GM23338 (cell line): ENCODE measurements around the gene PRKG2. TPM values are rescaled to one million over a fixed set of nuclear protein-coding genes. Genes with fewer than 3 reads are reported as not detected.

Experiments
- ATAC-seq: fragments of 200-7000 bp; cut with Tn5 transposase; 3 replicates; pipeline ENCODE4 v1.9.1; 2020
- DNase-seq: peaks from one replicate; pipeline ENCODE4 v3.0.0-alpha.2; 2015; ENCODE audit warnings: low spot score
- H2AFZ ChIP-seq: fragments of 200-600 bp; sonication (generic); 2 replicates; pipeline ENCODE4 v1.8.0; 2016; ENCODE audit warnings: antibody characterized with exemption, mild to moderate bottlenecking, moderate library complexity
- H3F3A ChIP-seq: fragments of 200-600 bp; sonication (generic); replicated peaks from 2 replicates; pipeline ENCODE4 v1.8.0; 2017; ENCODE audit warnings: antibody characterized with exemption, mixed run types, low read depth
- H3K27ac ChIP-seq: fragments of 200-600 bp; sonication (generic); 2 replicates; pipeline ENCODE4 v1.6.1; 2016; ENCODE audit warnings: low read depth
- H3K27me3 ChIP-seq: fragments of 200-600 bp; sonication (generic); 2 replicates; pipeline ENCODE4 v1.8.0; 2016; ENCODE audit warnings: mild to moderate bottlenecking, mixed run types, moderate library complexity; ENCODE audit not compliant: insufficient read depth
- H3K36me3 ChIP-seq: fragments of 200-600 bp; sonication (generic); 2 replicates; pipeline ENCODE4 v1.8.0; 2016; ENCODE audit warnings: mild to moderate bottlenecking; ENCODE audit not compliant: insufficient read depth
- H3K4me1 ChIP-seq: fragments of 200-600 bp; sonication (generic); 2 replicates; pipeline ENCODE4 v1.8.0; 2016; ENCODE audit warnings: mild to moderate bottlenecking, moderate library complexity; ENCODE audit not compliant: insufficient read depth
- H3K4me2 ChIP-seq: fragments of 200-600 bp; sonication (generic); 2 replicates; pipeline ENCODE4 v1.7.1; 2017; ENCODE audit warnings: mixed run types
- H3K4me3 ChIP-seq: fragments of 200-600 bp; sonication (generic); 2 replicates; pipeline ENCODE4 v1.6.1; 2016; ENCODE audit warnings: mixed run types
- H3K79me2 ChIP-seq: fragments of 200-600 bp; sonication (generic); replicated peaks from 2 replicates; pipeline ENCODE4 v1.8.0; 2017; ENCODE audit warnings: mild to moderate bottlenecking; ENCODE audit not compliant: insufficient read depth
- H3K9me2 ChIP-seq: fragments of 200-600 bp; sonication (generic); 2 replicates; pipeline ENCODE4 v1.8.0; 2017; ENCODE audit not compliant: insufficient read depth
- H4K20me1 ChIP-seq: fragments of 200-600 bp; sonication (generic); replicated peaks from 2 replicates; pipeline ENCODE4 v1.8.0; 2017; ENCODE audit warnings: mild to moderate bottlenecking; ENCODE audit not compliant: insufficient read depth
- H3K27ac Mint-ChIP-seq: 2 replicates; pipeline ENCODE4 v1.8.0; 2020; ENCODE audit warnings: inconsistent platforms, mild to moderate bottlenecking, moderate library complexity, mixed read lengths
- H3K27me3 Mint-ChIP-seq: 3 replicates; pipeline ENCODE4 v1.8.0; 2022; ENCODE audit warnings: low read depth, mild to moderate bottlenecking, moderate library complexity, mixed read lengths, inconsistent platforms; ENCODE audit not compliant: insufficient read depth, poor library complexity
- H3K36me3 Mint-ChIP-seq: 3 replicates; pipeline ENCODE4 v1.8.0; 2021; ENCODE audit warnings: low read depth, mild to moderate bottlenecking, inconsistent platforms, moderate library complexity, mixed read lengths
- H3K4me1 Mint-ChIP-seq: 3 replicates; pipeline ENCODE4 v1.8.0; 2020; ENCODE audit warnings: mild to moderate bottlenecking, inconsistent platforms, mixed read lengths
- H3K4me3 Mint-ChIP-seq: 3 replicates; pipeline ENCODE4 v1.8.0; 2021; ENCODE audit warnings: moderate library complexity, mild to moderate bottlenecking, inconsistent platforms, mixed read lengths
- H3K9me3 Mint-ChIP-seq: 3 replicates; pipeline ENCODE4 v1.8.0; 2020; ENCODE audit warnings: moderate library complexity, mild to moderate bottlenecking, inconsistent platforms, mixed read lengths
- EZH2 ChIP-seq: fragments of 200-600 bp; sonication (generic); IDR thresholded peaks from one replicate; pipeline ENCODE4 v1.8.0; 2017; ENCODE audit warnings: antibody characterized with exemption, mild to moderate bottlenecking, low read depth; ENCODE audit not compliant: unreplicated experiment
- EZH2phosphoT487 ChIP-seq: fragments of 200-600 bp; sonication (generic); IDR thresholded peaks from one replicate; pipeline ENCODE4 v1.8.1; 2018; ENCODE audit warnings: antibody characterized with exemption; ENCODE audit not compliant: unreplicated experiment
- JUNB ChIP-seq: IDR thresholded peaks from one replicate; pipeline ENCODE4 v1.6.1; 2016; ENCODE audit warnings: antibody characterized with exemption; ENCODE audit not compliant: unreplicated experiment
- ZNF114 ChIP-seq: fragments of 250-450 bp; sonication (Bioruptor Pico); IDR thresholded peaks from 2 replicates; pipeline ENCODE4 v1.5.0; 2020; ENCODE audit warnings: mild to moderate bottlenecking, moderate library complexity
- ZNF331 ChIP-seq: fragments of 250-450 bp; sonication (Bioruptor Pico); IDR thresholded peaks from 2 replicates; pipeline ENCODE4 v1.5.0; 2020; ENCODE audit warnings: low read depth, mild to moderate bottlenecking, moderate library complexity
- polyA plus RNA-seq: library from polyadenylated mRNA; unstranded; fragments of >200 nt; fragmentation: Nextera tagmentation; extraction: Ambion mirVana; gene quantifications from 2 replicates; pipeline ENCODE4 v1.2.1, GENCODE V29; 2016
- total RNA-seq: library from RNA; depleted of rRNA; stranded (reverse); fragments of >200 nt; shearing (Covaris generic); gene quantifications from 2 replicates; pipeline ENCODE4 v1.2.3, GENCODE V29; 2014
- TF ChIP-seq, protein P1 (sequence below): IDR thresholded peaks from one replicate; pipeline ENCODE4 v1.6.1; 2018; ENCODE audit warnings: antibody characterized with exemption; ENCODE audit not compliant: unreplicated experiment
- TF ChIP-seq, protein P2 (sequence below): fragments of 250-450 bp; sonication (Bioruptor Pico); IDR thresholded peaks from 2 replicates; pipeline ENCODE4 v1.5.0; 2020; ENCODE audit warnings: mild to moderate bottlenecking, moderate library complexity
- TF ChIP-seq, protein P3 (sequence below), 2 experiments: fragments of 200-600 bp in 1 of 2; sonication (generic) in 1 of 2; conservative IDR thresholded peaks; 2 replicates each; pipeline versions ENCODE4 v1.5.1 to v1.6.1; 2016 to 2017; ENCODE audit warnings: antibody characterized with exemption in 2 of 2, low read depth in 2 of 2, mild to moderate bottlenecking in 2 of 2, moderate library complexity in 1 of 2

The PRKG2 gene
- total and polyA plus RNA-seq, 2 experiments from 2014 or later, result 1.9 to 3.6 TPM

DNA sequence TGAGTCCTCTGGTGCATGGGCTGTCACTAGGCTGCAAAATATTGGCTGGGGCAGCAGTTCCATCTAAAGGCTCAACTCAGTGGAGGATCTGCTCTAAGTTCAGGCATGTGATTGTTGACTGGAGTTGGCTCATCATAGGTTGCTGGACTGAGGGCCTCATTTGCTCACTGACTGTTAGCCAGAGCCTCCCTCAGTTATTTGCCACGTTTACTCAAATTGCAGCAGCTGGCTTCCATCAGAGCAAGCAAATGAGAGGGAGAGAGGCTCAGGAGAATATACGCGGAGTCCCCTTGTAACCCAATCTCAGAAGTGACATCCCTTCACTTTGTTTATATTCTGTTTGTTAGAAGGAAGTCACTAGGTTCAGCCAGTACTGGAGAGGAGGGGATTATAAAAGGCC lies 130.4 kb downstream of the PRKG2 start:
- no peaks in the 10 kb centered on the region for H3K4me1 Mint-ChIP-seq
- no peaks in the 10 kb centered on the region for H3K27me3 ChIP-seq
- no peak for TF ChIP-seq ZNF331
- TF ChIP-seq, protein P1, sequence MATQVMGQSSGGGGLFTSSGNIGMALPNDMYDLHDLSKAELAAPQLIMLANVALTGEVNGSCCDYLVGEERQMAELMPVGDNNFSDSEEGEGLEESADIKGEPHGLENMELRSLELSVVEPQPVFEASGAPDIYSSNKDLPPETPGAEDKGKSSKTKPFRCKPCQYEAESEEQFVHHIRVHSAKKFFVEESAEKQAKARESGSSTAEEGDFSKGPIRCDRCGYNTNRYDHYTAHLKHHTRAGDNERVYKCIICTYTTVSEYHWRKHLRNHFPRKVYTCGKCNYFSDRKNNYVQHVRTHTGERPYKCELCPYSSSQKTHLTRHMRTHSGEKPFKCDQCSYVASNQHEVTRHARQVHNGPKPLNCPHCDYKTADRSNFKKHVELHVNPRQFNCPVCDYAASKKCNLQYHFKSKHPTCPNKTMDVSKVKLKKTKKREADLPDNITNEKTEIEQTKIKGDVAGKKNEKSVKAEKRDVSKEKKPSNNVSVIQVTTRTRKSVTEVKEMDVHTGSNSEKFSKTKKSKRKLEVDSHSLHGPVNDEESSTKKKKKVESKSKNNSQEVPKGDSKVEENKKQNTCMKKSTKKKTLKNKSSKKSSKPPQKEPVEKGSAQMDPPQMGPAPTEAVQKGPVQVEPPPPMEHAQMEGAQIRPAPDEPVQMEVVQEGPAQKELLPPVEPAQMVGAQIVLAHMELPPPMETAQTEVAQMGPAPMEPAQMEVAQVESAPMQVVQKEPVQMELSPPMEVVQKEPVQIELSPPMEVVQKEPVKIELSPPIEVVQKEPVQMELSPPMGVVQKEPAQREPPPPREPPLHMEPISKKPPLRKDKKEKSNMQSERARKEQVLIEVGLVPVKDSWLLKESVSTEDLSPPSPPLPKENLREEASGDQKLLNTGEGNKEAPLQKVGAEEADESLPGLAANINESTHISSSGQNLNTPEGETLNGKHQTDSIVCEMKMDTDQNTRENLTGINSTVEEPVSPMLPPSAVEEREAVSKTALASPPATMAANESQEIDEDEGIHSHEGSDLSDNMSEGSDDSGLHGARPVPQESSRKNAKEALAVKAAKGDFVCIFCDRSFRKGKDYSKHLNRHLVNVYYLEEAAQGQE, result no peak

DNA sequence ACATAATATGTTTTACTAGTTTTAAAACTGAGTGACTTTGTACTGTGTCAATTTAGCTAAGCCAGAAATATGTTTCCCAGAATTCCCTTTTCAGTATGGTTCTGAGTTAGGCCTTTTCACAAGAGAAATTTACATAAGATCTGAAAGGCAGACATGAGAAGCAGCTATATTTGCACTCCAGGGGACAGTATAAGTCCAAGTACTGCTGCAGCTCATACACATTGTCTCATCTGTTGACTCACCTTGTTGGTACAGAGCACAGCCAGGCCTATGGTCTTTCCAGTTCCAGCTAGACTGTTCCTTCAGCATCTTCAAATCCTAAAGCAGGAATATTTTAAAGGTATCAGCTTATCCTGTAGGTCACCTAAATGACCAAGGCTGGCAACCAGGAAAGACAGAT lies 131.0 kb downstream of the PRKG2 start:
- DNase-seq (no peak), ATAC-seq (no peak)

More for the DNA sequence above, 130.4 kb downstream of the PRKG2 start:
- ATAC-seq, result no peak
- Mint-ChIP-seq H3K36me3 (peaks cover 9% of the 10 kb centered on the region; the same call in 1 of the 3 replicates), H3K4me3 (no peak overlapping the region), H3K9me3 (peaks cover 24% of the 10 kb centered on the region), H3K27ac (no peak overlapping the region), H3K27me3 (no peaks in the 10 kb centered on the region)
- no peaks in the 10 kb centered on the region for H3K79me2 ChIP-seq
- no peak overlapping the region for H2AFZ ChIP-seq
- H3K9me2 ChIP-seq, result 0 out of 2 replicates have a peak, but pooled peaks cover 6% of the 10 kb centered on the region
- H3K4me3 ChIP-seq, result no peak overlapping the region
- no peak for DNase-seq
- no peaks in the 10 kb centered on the region for H4K20me1 ChIP-seq
- no peak overlapping the region for H3K4me2 ChIP-seq
- no peaks in the 10 kb centered on the region for H3F3A ChIP-seq
- H3K27ac ChIP-seq, result no peak overlapping the region
- H3K4me1 ChIP-seq, result no peaks in the 10 kb centered on the region
- no peaks in the 10 kb centered on the region for H3K36me3 ChIP-seq

More for the DNA sequence above, 131.0 kb downstream of the PRKG2 start:
- H2AFZ ChIP-seq, result no peak overlapping the region
- peaks cover 9% of the 10 kb centered on the region; the same call in 1 of the 3 replicates for H3K36me3 Mint-ChIP-seq
- H3K4me3 Mint-ChIP-seq, result no peak overlapping the region
- no peaks in the 10 kb centered on the region for H3K27me3 Mint-ChIP-seq
- H3K4me2 ChIP-seq, result no peak overlapping the region
- H3K9me3 Mint-ChIP-seq, result peaks cover 24% of the 10 kb centered on the region
- H3K27ac Mint-ChIP-seq, result no peak overlapping the region
- no peak overlapping the region for H3K27ac ChIP-seq
- H3K36me3 ChIP-seq, result no peaks in the 10 kb centered on the region
- no peaks in the 10 kb centered on the region for H3K4me1 ChIP-seq
- no peaks in the 10 kb centered on the region for H3K27me3 ChIP-seq
- no peak overlapping the region for H3K4me3 ChIP-seq
- H4K20me1 ChIP-seq, result no peaks in the 10 kb centered on the region
- TF ChIP-seq EZH2 (no peak), ZNF114 (CRISPR knock-in tag) (no peak), JUNB (no peak), EZH2phosphoT487 (no peak)
- TF ChIP-seq, protein P2, sequence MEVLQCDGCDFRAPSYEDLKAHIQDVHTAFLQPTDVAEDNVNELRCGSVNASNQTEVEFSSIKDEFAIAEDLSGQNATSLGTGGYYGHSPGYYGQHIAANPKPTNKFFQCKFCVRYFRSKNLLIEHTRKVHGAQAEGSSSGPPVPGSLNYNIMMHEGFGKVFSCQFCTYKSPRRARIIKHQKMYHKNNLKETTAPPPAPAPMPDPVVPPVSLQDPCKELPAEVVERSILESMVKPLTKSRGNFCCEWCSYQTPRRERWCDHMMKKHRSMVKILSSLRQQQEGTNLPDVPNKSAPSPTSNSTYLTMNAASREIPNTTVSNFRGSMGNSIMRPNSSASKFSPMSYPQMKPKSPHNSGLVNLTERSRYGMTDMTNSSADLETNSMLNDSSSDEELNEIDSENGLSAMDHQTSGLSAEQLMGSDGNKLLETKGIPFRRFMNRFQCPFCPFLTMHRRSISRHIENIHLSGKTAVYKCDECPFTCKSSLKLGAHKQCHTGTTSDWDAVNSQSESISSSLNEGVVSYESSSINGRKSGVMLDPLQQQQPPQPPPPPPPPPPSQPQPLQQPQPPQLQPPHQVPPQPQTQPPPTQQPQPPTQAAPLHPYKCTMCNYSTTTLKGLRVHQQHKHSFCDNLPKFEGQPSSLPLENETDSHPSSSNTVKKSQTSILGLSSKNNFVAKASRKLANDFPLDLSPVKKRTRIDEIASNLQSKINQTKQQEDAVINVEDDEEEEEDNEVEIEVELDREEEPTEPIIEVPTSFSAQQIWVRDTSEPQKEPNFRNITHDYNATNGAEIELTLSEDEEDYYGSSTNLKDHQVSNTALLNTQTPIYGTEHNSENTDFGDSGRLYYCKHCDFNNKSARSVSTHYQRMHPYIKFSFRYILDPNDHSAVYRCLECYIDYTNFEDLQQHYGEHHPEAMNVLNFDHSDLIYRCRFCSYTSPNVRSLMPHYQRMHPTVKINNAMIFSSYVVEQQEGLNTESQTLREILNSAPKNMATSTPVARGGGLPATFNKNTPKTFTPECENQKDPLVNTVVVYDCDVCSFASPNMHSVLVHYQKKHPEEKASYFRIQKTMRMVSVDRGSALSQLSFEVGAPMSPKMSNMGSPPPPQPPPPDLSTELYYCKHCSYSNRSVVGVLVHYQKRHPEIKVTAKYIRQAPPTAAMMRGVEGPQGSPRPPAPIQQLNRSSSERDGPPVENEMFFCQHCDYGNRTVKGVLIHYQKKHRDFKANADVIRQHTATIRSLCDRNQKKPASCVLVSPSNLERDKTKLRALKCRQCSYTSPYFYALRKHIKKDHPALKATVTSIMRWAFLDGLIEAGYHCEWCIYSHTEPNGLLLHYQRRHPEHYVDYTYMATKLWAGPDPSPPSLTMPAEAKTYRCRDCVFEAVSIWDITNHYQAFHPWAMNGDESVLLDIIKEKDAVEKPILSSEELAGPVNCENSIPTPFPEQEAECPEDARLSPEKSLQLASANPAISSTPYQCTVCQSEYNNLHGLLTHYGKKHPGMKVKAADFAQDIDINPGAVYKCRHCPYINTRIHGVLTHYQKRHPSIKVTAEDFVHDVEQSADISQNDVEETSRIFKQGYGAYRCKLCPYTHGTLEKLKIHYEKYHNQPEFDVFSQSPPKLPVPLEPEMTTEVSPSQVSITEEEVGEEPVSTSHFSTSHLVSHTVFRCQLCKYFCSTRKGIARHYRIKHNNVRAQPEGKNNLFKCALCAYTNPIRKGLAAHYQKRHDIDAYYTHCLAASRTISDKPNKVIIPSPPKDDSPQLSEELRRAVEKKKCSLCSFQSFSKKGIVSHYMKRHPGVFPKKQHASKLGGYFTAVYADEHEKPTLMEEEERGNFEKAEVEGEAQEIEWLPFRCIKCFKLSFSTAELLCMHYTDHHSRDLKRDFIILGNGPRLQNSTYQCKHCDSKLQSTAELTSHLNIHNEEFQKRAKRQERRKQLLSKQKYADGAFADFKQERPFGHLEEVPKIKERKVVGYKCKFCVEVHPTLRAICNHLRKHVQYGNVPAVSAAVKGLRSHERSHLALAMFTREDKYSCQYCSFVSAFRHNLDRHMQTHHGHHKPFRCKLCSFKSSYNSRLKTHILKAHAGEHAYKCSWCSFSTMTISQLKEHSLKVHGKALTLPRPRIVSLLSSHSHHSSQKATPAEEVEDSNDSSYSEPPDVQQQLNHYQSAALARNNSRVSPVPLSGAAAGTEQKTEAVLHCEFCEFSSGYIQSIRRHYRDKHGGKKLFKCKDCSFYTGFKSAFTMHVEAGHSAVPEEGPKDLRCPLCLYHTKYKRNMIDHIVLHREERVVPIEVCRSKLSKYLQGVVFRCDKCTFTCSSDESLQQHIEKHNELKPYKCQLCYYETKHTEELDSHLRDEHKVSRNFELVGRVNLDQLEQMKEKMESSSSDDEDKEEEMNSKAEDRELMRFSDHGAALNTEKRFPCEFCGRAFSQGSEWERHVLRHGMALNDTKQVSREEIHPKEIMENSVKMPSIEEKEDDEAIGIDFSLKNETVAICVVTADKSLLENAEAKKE (CRISPR knock-in tag), result no peak
- TF ChIP-seq, protein P3, sequence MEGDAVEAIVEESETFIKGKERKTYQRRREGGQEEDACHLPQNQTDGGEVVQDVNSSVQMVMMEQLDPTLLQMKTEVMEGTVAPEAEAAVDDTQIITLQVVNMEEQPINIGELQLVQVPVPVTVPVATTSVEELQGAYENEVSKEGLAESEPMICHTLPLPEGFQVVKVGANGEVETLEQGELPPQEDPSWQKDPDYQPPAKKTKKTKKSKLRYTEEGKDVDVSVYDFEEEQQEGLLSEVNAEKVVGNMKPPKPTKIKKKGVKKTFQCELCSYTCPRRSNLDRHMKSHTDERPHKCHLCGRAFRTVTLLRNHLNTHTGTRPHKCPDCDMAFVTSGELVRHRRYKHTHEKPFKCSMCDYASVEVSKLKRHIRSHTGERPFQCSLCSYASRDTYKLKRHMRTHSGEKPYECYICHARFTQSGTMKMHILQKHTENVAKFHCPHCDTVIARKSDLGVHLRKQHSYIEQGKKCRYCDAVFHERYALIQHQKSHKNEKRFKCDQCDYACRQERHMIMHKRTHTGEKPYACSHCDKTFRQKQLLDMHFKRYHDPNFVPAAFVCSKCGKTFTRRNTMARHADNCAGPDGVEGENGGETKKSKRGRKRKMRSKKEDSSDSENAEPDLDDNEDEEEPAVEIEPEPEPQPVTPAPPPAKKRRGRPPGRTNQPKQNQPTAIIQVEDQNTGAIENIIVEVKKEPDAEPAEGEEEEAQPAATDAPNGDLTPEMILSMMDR (conservative IDR thresholded peaks at IDR 0.05; ENCODE audit: low read depth in 2 of 2), result no peak
- 0 out of 2 replicates have a peak, but pooled peaks cover 6% of the 10 kb centered on the region for H3K9me2 ChIP-seq
- no peaks in the 10 kb centered on the region for H3F3A ChIP-seq
- no peaks in the 10 kb centered on the region for H3K4me1 Mint-ChIP-seq
- H3K79me2 ChIP-seq, result no peaks in the 10 kb centered on the region
